Measurements from ENCODE around the gene WWOX.

The WWOX gene

DNA sequence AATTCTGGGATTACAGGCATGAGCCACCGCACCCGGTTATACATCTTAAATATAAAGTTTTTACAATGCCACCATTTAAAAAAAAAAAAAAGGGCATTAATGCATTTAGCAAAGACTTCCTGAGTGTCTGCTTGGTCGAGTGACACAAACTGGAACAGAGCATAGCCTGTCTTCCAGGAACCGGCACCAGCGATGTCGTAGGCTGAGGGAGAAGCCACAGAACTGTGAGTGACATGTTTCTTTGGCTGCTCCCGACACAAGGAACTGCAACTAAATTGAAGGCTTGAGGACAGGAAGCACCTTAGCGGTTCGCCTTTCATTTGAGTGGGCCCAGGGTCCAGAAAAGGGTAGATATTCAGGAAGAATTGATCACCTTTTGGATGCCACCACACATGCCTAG is 783.3 kb downstream of the WWOX start:
- no peak for DNase-seq

- no peak for DNase-seq
Measured at GRCh38 chr16:78884204-78884603, 784.8 kb downstream of the WWOX start.

DNA sequence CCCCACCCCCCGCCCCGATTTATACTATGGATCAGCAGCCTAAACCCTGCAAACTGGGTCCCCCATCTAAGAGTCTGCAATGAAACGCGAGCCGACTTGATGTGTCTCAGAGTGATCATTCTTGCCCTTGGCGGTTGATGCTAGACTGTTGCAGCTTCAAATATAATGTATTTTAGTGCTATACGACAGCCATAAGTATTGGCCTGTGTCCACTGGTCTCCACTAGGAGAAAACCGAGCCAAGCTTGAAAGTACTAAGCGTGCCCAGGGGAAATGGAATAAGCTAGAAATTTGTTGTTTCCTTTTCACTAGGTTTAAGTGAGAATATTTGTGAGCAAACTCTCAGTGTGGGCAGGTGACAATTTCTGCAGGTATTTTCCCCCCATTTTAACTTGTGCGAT is 789.9 kb downstream of the WWOX start:
- DNase-seq = no peak

DNA sequence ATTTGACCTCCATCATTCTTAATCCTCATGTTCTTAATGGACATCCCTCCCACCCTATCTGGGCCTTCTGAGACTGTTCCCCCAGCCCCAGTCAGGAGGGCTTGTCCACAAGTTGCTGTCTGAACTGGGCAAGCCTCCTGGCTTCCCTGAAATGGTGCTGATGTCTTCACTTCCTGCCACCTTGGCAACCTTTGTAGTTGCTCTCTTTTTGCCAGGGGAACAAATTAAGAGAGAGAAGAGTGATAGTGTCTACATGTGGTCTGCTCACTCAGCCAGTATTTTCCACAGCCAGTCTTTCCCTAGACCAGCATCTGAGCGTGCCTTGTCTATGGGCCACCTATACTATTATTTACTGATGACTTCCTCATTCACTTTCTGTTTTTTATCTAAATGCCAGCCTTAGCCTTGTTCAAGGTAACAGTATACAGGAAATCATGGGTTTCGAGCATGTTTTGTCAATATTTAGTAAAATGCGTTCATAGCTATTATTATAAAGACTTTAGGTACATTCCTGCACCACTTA is 791.0 kb downstream of the WWOX start:
- no peak for DNase-seq

GRCh38 chr16:78892951-78893733 is 793.7 kb downstream of the WWOX start:
- no peak for DNase-seq

DNA sequence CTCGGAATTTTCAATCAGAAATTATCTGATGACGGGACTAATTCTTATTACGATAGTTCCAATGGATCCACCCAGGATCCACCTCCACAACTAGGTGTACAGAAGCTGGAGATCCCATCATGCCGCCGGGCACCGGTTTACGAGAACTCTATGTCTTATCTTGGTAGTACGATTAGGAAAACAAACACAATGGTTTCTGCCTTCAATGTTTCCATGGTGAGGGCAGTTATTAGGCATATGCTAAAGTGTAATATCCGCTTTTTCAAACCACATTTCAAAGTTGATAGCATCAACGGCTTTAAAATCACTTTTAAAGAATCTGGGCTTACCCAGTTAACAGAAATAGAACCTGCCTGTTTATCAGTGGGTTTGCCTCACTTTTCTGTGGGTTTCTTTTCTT is 795.4 kb downstream of the WWOX start:
- DNase-seq = no peak

GRCh38 chr16:78895681-78896080 is 796.2 kb downstream of the WWOX start:
- peak; percentile 42 for DNase-seq

DNA sequence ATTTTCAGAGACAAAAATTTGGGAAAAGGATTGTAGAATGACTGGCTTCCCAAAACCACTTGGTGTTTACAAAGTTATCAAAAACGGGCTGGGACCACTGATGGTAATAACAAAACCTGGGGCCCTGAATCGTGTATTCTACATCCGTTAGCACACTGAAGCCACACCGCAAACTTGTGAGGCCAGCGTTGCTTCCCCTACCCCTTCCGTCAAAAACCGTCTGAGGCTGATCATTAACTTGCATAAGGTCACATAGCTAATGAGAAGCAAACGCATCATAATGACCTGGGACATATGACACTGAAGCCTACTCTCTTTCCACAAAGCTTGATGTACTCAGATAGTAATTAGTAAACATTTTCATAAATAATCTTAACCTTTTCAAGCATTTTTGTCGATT is 796.8 kb downstream of the WWOX start:
- no peak for DNase-seq

- no peak for DNase-seq
Measured at GRCh38 chr16:78897299-78897698, 797.8 kb downstream of the WWOX start.

GRCh38 chr16:78900044-78900811 is 800.8 kb downstream of the WWOX start:
- DNase-seq = no peak

DNA sequence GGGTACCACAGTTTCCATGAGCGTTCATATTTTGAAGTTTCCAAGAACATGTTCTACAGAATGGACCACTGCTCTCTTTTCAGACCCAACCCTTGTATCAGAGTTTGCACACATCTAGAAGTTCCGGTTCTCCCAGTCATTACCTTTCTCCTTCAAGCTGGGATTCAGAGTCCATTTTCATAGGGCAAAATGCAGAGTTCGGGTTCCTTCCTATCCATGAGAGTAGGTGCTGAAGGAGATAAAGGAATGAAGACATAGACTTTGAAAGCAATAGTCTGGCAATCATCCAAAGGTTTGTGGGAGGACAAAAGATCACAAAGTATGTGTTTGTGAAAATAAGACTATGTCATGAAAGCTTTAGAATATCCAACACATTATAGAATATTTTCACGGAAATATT is 801.5 kb downstream of the WWOX start:
- DNase-seq = no peak

GRCh38 chr16:78902321-78902720 is 802.9 kb downstream of the WWOX start:
- DNase-seq = no peak

DNA sequence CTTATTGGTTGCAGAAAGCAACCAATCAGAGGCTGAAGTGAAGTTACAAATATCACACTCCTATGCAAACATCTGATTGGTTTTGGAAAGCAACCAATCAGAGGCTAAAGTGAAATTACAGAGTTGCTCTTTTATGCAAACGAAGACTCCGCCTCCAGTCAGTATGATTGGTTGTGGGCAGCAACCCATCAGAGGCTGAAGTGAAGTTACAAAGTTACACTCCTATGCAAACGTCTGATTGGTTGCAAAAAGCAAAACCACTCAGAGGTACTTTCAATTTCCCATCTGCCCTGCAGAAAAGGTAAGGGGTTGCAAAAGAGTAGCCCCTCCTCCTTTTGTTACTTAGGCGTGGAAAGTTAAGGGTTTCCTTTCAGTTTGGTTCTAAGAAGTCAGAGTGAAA is 803.8 kb downstream of the WWOX start:
- DNase-seq = no peak

- DNase-seq = no peak
Measured at GRCh38 chr16:78903843-78904242, 804.4 kb downstream of the WWOX start.

DNA sequence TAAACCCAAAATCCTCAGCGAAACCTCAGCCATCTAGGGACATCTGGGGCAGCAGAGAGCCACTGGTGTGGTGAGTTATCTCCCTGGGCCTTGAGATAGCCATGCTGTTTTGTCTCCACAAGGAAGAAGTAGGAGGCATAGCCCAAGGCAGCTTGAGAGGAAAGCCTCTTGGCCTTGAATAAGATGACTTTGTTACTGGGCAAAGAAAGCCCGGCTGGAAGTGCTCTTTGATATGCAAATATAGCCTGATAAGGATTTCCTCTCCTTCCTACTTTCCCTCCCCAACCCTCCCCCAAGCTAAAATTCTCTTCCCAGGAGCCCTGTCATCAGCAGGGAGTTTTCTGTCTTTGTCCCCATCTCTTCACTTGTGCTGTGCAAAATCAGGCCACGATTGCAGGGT is 806.7 kb downstream of the WWOX start:
- no peak for DNase-seq

- no peak for DNase-seq
Measured at GRCh38 chr16:78909226-78909625, 809.8 kb downstream of the WWOX start.

DNA sequence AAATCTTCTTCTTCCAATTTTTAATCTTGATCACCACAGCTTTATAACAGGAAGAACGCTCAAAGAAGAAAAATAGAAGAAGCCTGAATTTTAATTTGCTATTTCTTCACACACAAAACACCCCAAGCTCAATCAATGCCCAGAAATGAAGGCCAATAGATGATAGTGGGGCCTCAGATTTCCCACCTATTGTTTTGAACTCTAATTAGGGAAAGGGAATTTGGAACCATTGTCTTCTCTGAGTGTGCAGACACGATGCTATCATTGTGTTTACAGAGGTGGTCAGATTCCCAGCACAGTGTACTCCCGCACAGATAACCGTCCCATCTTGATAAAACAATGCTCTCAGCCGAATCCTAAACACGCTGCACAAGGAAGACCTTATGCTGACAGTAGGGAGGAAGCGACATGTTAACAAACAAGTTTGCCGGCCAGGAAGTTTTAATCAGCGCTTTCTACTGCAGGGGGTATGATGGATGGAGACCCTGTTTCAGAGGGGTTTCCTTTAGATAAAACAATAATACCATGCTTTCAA is 816.4 kb downstream of the WWOX start:
- DNase-seq = no peak

DNA sequence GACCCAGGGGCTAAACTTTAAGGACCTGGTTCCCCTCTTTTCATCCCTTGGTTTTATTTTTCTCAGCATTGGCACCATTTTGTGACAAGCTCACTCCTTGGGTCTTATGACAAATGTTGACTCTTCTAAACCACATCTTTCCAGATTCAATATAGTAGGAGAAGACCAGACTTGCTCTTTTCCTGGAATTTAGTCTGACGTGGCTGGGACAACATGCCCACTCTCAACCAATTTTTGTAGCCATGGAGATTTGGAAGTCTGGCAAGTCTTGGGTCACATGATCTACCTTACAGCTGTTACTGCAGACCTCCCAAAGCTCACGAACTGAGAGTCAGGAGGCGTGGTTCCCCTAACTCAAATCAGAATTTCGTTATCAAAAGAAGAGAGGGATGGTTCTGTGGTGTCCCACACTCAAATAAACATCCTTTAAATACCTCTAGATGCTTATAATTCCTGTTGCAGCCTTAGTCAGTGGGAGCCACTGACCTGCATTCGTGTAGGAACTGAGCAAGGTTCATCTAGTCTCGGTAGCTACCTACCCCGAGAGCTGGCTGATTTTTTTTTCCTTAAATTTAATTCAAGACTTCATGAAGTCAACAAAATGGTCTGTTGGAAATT is 817.6 kb downstream of the WWOX start:
- DNase-seq = no peak

DNA sequence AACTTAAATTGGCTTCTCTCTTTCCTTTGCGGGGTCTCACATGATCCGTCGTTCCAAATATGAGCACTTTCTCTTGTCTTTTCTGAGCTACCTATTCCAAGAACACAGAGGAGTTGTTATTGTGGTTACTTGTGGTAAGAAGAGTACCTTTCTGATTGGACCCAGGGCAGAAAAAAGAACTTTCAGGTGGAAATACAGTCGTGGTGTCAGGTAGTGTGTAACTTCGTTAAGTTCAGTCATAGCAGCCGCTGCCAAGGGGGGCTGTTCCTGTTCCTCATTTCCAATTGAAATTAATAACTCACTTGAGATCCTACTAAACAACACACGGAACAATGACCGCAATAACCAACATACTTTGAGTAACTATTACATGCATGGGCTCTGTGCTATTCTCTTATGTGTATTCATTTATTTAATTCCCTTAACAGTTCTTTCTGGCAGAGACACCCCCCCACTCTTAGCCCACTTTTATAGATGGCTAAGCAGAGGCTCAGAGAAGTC is 819.4 kb downstream of the WWOX start:
- DNase-seq = no peak

DNA sequence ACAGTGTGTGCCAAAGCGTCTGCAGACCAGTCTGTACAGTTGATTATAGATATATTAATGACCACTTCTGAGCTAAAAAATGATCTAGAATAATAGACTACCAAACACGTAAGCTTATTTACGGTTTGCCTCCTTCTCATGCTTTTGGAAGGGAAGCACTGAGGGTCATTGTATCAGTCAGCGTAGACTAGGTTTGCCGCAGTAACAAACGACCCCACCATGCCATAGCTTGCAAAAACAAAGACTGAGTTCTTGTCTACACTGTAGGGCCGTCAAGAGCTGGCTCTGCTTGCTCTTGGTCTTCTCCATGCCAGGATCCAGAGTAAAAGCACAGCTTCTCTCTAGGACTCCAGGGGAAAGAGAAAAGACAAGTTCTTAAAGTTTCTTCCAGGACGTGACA is 820.4 kb downstream of the WWOX start:
- no peak for DNase-seq

- DNase-seq = no peak
Measured at GRCh38 chr16:78920621-78921020, 821.2 kb downstream of the WWOX start.

GRCh38 chr16:78925083-78925767 is 825.8 kb downstream of the WWOX start:
- peak; percentile 22 for DNase-seq

All from fibroblast of skin of back (primary cell).